ENCODE measurements around the gene DCHS2.

The DCHS2 gene

GRCh38 chr4:154450966-154451365, 40.6 kb downstream of the DCHS2 start:
- DNase-seq (ENCODE audit: low read depth), result no peak

GRCh38 chr4:154444958-154445357, 46.6 kb downstream of the DCHS2 start:
- DNase-seq (ENCODE audit: low read depth), result no peak

GRCh38 chr4:154441982-154442381, 49.6 kb downstream of the DCHS2 start:
- no peak for DNase-seq (ENCODE audit: low read depth)

GRCh38 chr4:154441124-154441523, 50.5 kb downstream of the DCHS2 start:
- no peak for DNase-seq (ENCODE audit: low read depth)

GRCh38 chr4:154439224-154439623, 52.4 kb downstream of the DCHS2 start:
- no peak for DNase-seq (ENCODE audit: low read depth)

- no peak for DNase-seq (ENCODE audit: low read depth)
Observed at GRCh38 chr4:154435895-154436294, 55.7 kb downstream of the DCHS2 start.

- DNase-seq (ENCODE audit: low read depth), result no peak
Observed at GRCh38 chr4:154433543-154433942, 58.1 kb downstream of the DCHS2 start.

GRCh38 chr4:154429176-154429575, 62.4 kb downstream of the DCHS2 start:
- DNase-seq (ENCODE audit: low read depth), result no peak

GRCh38 chr4:154427149-154427548, 64.5 kb downstream of the DCHS2 start:
- DNase-seq (ENCODE audit: low read depth), result no peak

- no peak for DNase-seq (ENCODE audit: low read depth)
Observed at GRCh38 chr4:154425514-154425913, 66.1 kb downstream of the DCHS2 start.

- no peak for DNase-seq (ENCODE audit: low read depth)
Observed at GRCh38 chr4:154424810-154425484, 66.7 kb downstream of the DCHS2 start.

GRCh38 chr4:154422152-154422551, 69.4 kb downstream of the DCHS2 start:
- no peak for DNase-seq (ENCODE audit: low read depth)

- DNase-seq (ENCODE audit: low read depth), result no peak
Observed at GRCh38 chr4:154421618-154422017, 70.0 kb downstream of the DCHS2 start.

GRCh38 chr4:154417373-154417673, 74.3 kb downstream of the DCHS2 start:
- no peak for DNase-seq (ENCODE audit: low read depth)

- no peak for DNase-seq (ENCODE audit: low read depth)
Observed at GRCh38 chr4:154416190-154416547, 75.4 kb downstream of the DCHS2 start.

- DNase-seq (ENCODE audit: low read depth), result no peak
Observed at GRCh38 chr4:154415313-154415712, 76.3 kb downstream of the DCHS2 start.

- DNase-seq (ENCODE audit: low read depth), result no peak
Observed at GRCh38 chr4:154414796-154415195, 76.8 kb downstream of the DCHS2 start.

GRCh38 chr4:154414371-154414770, 77.2 kb downstream of the DCHS2 start:
- no peak for DNase-seq (ENCODE audit: low read depth)

- no peak for DNase-seq (ENCODE audit: low read depth)
Observed at GRCh38 chr4:154407443-154407842, 84.2 kb downstream of the DCHS2 start.

- DNase-seq (ENCODE audit: low read depth), result no peak
Observed at GRCh38 chr4:154406018-154406795, 85.4 kb downstream of the DCHS2 start.

- DNase-seq (ENCODE audit: low read depth), result no peak
Observed at GRCh38 chr4:154399259-154399974, 92.2 kb downstream of the DCHS2 start.

- no peak for DNase-seq (ENCODE audit: low read depth)
Observed at GRCh38 chr4:154390324-154390723, 101.3 kb downstream of the DCHS2 start.

GRCh38 chr4:154389148-154389547, 102.5 kb downstream of the DCHS2 start:
- DNase-seq (ENCODE audit: low read depth), result no peak
